GM12878 (cell line): ENCODE data around the gene SEC16B. TPM values are rescaled to one million over a fixed set of nuclear protein-coding genes. Genes with fewer than 3 reads are reported as not detected.

Experiments used
- ATAC-seq: fragments of 200-7000 bp; cut with Tn5 transposase; 3 replicates; pipeline ENCODE4 v1.9.1; 2020; ENCODE audit warnings: mild to moderate bottlenecking, moderate library complexity
- BruUV-seq: library from RNA; stranded (reverse); fragments of 400-500 nt; replicated peaks from 2 replicates; lab custom pipeline; 2021; lab: Mats Ljungman, UMichigan
- CTCF ChIA-PET: fragments of 300-600 bp; sonication (Branson Sonifier 250); formaldehyde crosslinking; extraction: SDS; loops from one replicate; lab custom pipeline; 2021; ENCODE audit warnings: inconsistent platforms; lab: Yijun Ruan, JAX
- POLR2A ChIA-PET: fragments of 350-600 bp; formaldehyde crosslinking; extraction: SDS; loops from one replicate; lab custom pipeline; 2021; ENCODE audit warnings: inconsistent platforms; lab: Charles Lee
- RAD21 ChIA-PET: fragments of 300-600 bp; sonication (Branson Sonifier 250); formaldehyde crosslinking; loops from one replicate; lab custom pipeline; 2023; ENCODE audit warnings: antibody characterized with exemption; ENCODE audit not compliant: unreplicated experiment; lab: Charles Lee
- SMC1A ChIA-PET: fragments of 300-600 bp; sonication (Branson Sonifier 250); formaldehyde crosslinking; loops from one replicate; lab custom pipeline; 2023; ENCODE audit not compliant: unreplicated experiment, uncharacterized antibody; lab: Charles Lee
- DNase-seq: peaks from one replicate; pipeline ENCODE4 v3.0.0-alpha.2; 2011; ENCODE audit warnings: low read depth, low spot score
- FAIRE-seq: peaks from 3 replicates; lab custom pipeline; 2011; peaks lifted over from hg19 to GRCh38; lab: Jason Lieb, UNC
- H2AFZ ChIP-seq: 2 replicates; pipeline ENCODE4 v1.6.0; 2011; ENCODE audit warnings: low read depth, low read length, control low read depth; ENCODE audit not compliant: control insufficient read depth
- H3K27ac ChIP-seq: 2 replicates; pipeline ENCODE4 v1.5.1; 2011; ENCODE audit warnings: control low read depth; ENCODE audit not compliant: control insufficient read depth, insufficient read depth
- H3K27me3 ChIP-seq, 2 experiments: replicated peaks in 1 of 2; 2 replicates each; pipeline versions ENCODE4 v1.6.0 to v1.6.1; 2011; ENCODE audit warnings: low read length in 1 of 2; ENCODE audit not compliant: control insufficient read depth in 2 of 2, insufficient read depth in 2 of 2
- H3K36me3 ChIP-seq, 2 experiments: 2 replicates each; pipeline ENCODE4 v1.5.1; 2011; ENCODE audit warnings: low read length in 1 of 2; ENCODE audit not compliant: control insufficient read depth in 2 of 2, insufficient read depth in 2 of 2
- H3K4me1 ChIP-seq: 2 replicates; pipeline ENCODE4 v1.6.1; 2011; ENCODE audit warnings: mild to moderate bottlenecking, low read length, moderate library complexity, mixed read lengths; ENCODE audit not compliant: control insufficient read depth, insufficient read depth
- H3K4me2 ChIP-seq: 2 replicates; pipeline ENCODE4 v1.6.0; 2011; ENCODE audit warnings: control low read depth; ENCODE audit not compliant: control insufficient read depth, insufficient read depth
- H3K4me3 ChIP-seq: fragments of 200-600 bp; sonication (generic); 2 replicates; pipeline ENCODE4 v1.5.1; 2016
- H3K79me2 ChIP-seq: 2 replicates; pipeline ENCODE4 v1.6.0; 2011; ENCODE audit warnings: low read length; ENCODE audit not compliant: control insufficient read depth, insufficient read depth
- H3K9ac ChIP-seq: 2 replicates; pipeline ENCODE4 v1.8.0; 2011; ENCODE audit warnings: low read length, control low read depth, mixed read lengths; ENCODE audit not compliant: control insufficient read depth, insufficient read depth
- H3K9me3 ChIP-seq: replicated peaks from 3 replicates; pipeline ENCODE4 v1.5.1; 2011; ENCODE audit warnings: mild to moderate bottlenecking, low read length; ENCODE audit not compliant: control insufficient read depth, insufficient read depth
- H4K20me1 ChIP-seq: 2 replicates; pipeline ENCODE4 v1.6.0; 2011; ENCODE audit not compliant: control insufficient read depth, insufficient read depth
- BRCA1 ChIP-seq: IDR thresholded peaks from 2 replicates; pipeline ENCODE4 v1.6.1; 2011; ENCODE audit warnings: low read depth, low read length, improper control_type of control experiment
- CBX5 ChIP-seq: sonication (generic); IDR thresholded peaks from 2 replicates; pipeline ENCODE4 v1.6.1; 2016; ENCODE audit warnings: low read depth, moderate library complexity, mild to moderate bottlenecking, inconsistent platforms
- FOXK2 ChIP-seq: fragments of 450-650 bp; IDR thresholded peaks from 2 replicates; pipeline ENCODE4 v1.6.1; 2017; ENCODE audit warnings: mild to moderate bottlenecking, moderate library complexity
- HCFC1 ChIP-seq: fragments of 150-350 bp; IDR thresholded peaks from 2 replicates; pipeline ENCODE4 v1.6.1; 2014; ENCODE audit warnings: low read length
- HDAC6 ChIP-seq: fragments of 200-600 bp; sonication (generic); IDR thresholded peaks from one replicate; pipeline ENCODE4 v1.8.0; 2017; ENCODE audit warnings: antibody characterized with exemption; ENCODE audit not compliant: unreplicated experiment
- JUND ChIP-seq: IDR thresholded peaks from 2 replicates; pipeline ENCODE4 v1.6.1; 2012; ENCODE audit warnings: low read depth, mild to moderate bottlenecking, low read length, improper control_type of control experiment, moderate library complexity
- MEF2A ChIP-seq: IDR thresholded peaks from 2 replicates; pipeline ENCODE4 v1.6.1; 2011; ENCODE audit warnings: low read depth, mild to moderate bottlenecking, low read length, moderate library complexity; ENCODE audit not compliant: insufficient read depth
- NBN ChIP-seq: fragments of 450-650 bp; IDR thresholded peaks from 2 replicates; pipeline ENCODE4 v1.6.1; 2016
- NR2F1 ChIP-seq: fragments of 450-650 bp; conservative IDR thresholded peaks from 2 replicates; pipeline ENCODE4 v1.6.1; 2017; ENCODE audit warnings: mild to moderate bottlenecking
- RAD21 ChIP-seq: IDR thresholded peaks from 2 replicates; pipeline ENCODE4 v1.6.1; 2011; ENCODE audit warnings: mild to moderate bottlenecking, low read depth, low read length, moderate library complexity; ENCODE audit not compliant: insufficient read depth
- RELB ChIP-seq: fragments of 450-650 bp; IDR thresholded peaks from 2 replicates; pipeline ENCODE4 v1.6.1; 2017; ENCODE audit warnings: low read depth, mild to moderate bottlenecking, moderate library complexity
- SREBF2 ChIP-seq: IDR thresholded peaks from 2 replicates; pipeline ENCODE4 v1.6.1; 2012; ENCODE audit warnings: mild to moderate bottlenecking, low read length
- ZNF24 ChIP-seq: fragments of 450-650 bp; IDR thresholded peaks from 2 replicates; pipeline ENCODE4 v1.6.1; 2017; ENCODE audit warnings: antibody characterized with exemption, mild to moderate bottlenecking
- WGBS: methylation state at CpG from one replicate; pipeline ENCODE4 v1.1.6; 2016; ENCODE audit warnings: low lambda C conversion rate; ENCODE audit not compliant: insufficient replicate concordance, insufficient coverage; ENCODE audit errors: missing lambda C conversion rate; 5-methylcytosine and 5-hydroxymethylcytosine counted together
- in situ Hi-C: fragments of 300-500 bp; cut with MboI; formaldehyde crosslinking; loops from 9 replicates; pipeline ENCODE4 v1.14.3; 2018; ENCODE audit warnings: mixed read lengths
- intact Hi-C: fragments of 100-400 bp; cut with micrococcal nuclease; formaldehyde crosslinking; loops from one replicate; pipeline ENCODE4 v1.14.2; 2022; ENCODE audit not compliant: unreplicated experiment
- polyA plus RNA-seq, 11 experiments: library from polyadenylated mRNA; depleted of rRNA in 4 of 11; unstranded in 6 of 11; stranded (reverse) in 5 of 11; fragments of >200 nt; fragmentation: Nextera tagmentation in 4 of 11; fragmentation: Illumina TruSeq in 1 of 11; extraction: Ambion mirVana in 4 of 11; extraction: Trizol in 1 of 11; gene quantifications; 1 replicate in 1 of 11; 2 replicates in 10 of 11; pipeline versions ENCODE4 v1.2.1 to v1.2.3, GENCODE V29; 2011 to 2016; ENCODE audit warnings: inconsistent platforms in 2 of 11, missing spikeins in 2 of 11, low read depth in 1 of 11
- total RNA-seq, 4 experiments: library from RNA; depleted of rRNA in 3 of 4; stranded (reverse); fragments of >200 nt in 3 of 4; fragmentation: Illumina TruSeq in 1 of 4; extraction: Trizol in 1 of 4; gene quantifications; 2 replicates each; pipeline versions ENCODE4 v1.2.1 to v1.2.3, GENCODE V29; 2013 to 2021
- TF ChIP-seq, protein P1 (sequence below): fragments of 450-650 bp; IDR thresholded peaks from 2 replicates; pipeline ENCODE4 v1.6.1; 2016; ENCODE audit warnings: mild to moderate bottlenecking
- TF ChIP-seq, protein P2 (sequence below): IDR thresholded peaks from 2 replicates; pipeline ENCODE4 v1.6.1; 2012; ENCODE audit warnings: low read depth, low read length, improper control_type of control experiment

The SEC16B gene
- total and polyA plus RNA-seq, 10 of the 15 experiments (the other 5 are each of a cell fraction or from before 2014, with no cell fraction given) = 0.10 to 0.94 (median 0.17) TPM; not detected in 2

GRCh38 chr1:177983482-177984135 lies 13.8 kb upstream of the SEC16B start (continued):
- TF ChIP-seq RELB (no peak), MEF2A (no peak), NR2F1 (no peak), JUND (no peak)
- TF ChIP-seq, protein P1, sequence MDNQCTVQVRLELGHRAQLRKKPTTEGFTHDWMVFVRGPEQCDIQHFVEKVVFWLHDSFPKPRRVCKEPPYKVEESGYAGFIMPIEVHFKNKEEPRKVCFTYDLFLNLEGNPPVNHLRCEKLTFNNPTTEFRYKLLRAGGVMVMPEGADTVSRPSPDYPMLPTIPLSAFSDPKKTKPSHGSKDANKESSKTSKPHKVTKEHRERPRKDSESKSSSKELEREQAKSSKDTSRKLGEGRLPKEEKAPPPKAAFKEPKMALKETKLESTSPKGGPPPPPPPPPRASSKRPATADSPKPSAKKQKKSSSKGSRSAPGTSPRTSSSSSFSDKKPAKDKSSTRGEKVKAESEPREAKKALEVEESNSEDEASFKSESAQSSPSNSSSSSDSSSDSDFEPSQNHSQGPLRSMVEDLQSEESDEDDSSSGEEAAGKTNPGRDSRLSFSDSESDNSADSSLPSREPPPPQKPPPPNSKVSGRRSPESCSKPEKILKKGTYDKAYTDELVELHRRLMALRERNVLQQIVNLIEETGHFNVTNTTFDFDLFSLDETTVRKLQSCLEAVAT = no peak
- TF ChIP-seq, all 136 proteins: peak for 0

GRCh38 chr1:177983077-177983476 lies 13.2 kb upstream of the SEC16B start:
- DNase-seq (no peak), ATAC-seq (no peak), FAIRE-seq (no peak)
- CTCF ChIA-PET = interaction anchor here (0.9 kb wide), 1 partner anchor 36 kb away, joined by 3 read pairs; no protein-coding TSS in a partner anchor
- no TSS peak for BruUV-seq
- POLR2A ChIA-PET = no interaction called here
- SMC1A ChIA-PET = interaction anchor here (1.0 kb wide), 1 partner anchor 25 kb away, joined by 3 read pairs; no protein-coding TSS in a partner anchor
- intact Hi-C loops = no loop called here
- in situ Hi-C loops = no loop called here
- Histone ChIP-seq H3K4me2 (no peak overlapping the region), H3K9me3 (no peaks in the 10 kb centered on the region), H3K4me1 (no peaks in the 10 kb centered on the region), H3K36me3 (no peaks in the 10 kb centered on the region), H2AFZ (no peak overlapping the region), H3K27me3 (no peaks in the 10 kb centered on the region), H3K4me3 (no peak overlapping the region), H4K20me1 (no peaks in the 10 kb centered on the region), H3K9ac (no peak overlapping the region), H3K27ac (no peak overlapping the region), H3K79me2 (no peaks in the 10 kb centered on the region)
- 52% methylated on average over 5 of the region's 5 CpGs for WGBS
- RAD21 ChIA-PET = no interaction called here
- TF ChIP-seq SREBF2 (no peak), ZNF24 (no peak), HDAC6 (no peak), HCFC1 (no peak), FOXK2 (no peak), NBN (no peak), RAD21 (no peak), BRCA1 (no peak), CBX5 (no peak)
- TF ChIP-seq, protein P2, sequence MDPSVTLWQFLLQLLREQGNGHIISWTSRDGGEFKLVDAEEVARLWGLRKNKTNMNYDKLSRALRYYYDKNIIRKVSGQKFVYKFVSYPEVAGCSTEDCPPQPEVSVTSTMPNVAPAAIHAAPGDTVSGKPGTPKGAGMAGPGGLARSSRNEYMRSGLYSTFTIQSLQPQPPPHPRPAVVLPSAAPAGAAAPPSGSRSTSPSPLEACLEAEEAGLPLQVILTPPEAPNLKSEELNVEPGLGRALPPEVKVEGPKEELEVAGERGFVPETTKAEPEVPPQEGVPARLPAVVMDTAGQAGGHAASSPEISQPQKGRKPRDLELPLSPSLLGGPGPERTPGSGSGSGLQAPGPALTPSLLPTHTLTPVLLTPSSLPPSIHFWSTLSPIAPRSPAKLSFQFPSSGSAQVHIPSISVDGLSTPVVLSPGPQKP = no peak
